ENCODE measurements around the gene CACHD1. TPM values are rescaled to one million over a fixed set of nuclear protein-coding genes. Genes with fewer than 3 reads are reported as not detected.

Gene CACHD1
- total RNA-seq, 1 donor from 2014 or later, result 12.1 TPM

GRCh38 chr1:64474133-64474532, 4.2 kb downstream of the CACHD1 start:
- no peaks in the 10 kb centered on the region for H3K36me3 ChIP-seq (ENCODE audit: control insufficient read depth, insufficient read depth, low read length)
- DNase-seq (ENCODE audit: low read depth), result no peak
- no peak overlapping the region for H3K4me3 ChIP-seq (ENCODE audit: low read depth, low read length)
- H3K27me3 ChIP-seq (ENCODE audit: control insufficient read depth, insufficient read depth, low read length), result peaks cover 1% of the 10 kb centered on the region
- TF ChIP-seq, protein P1, sequence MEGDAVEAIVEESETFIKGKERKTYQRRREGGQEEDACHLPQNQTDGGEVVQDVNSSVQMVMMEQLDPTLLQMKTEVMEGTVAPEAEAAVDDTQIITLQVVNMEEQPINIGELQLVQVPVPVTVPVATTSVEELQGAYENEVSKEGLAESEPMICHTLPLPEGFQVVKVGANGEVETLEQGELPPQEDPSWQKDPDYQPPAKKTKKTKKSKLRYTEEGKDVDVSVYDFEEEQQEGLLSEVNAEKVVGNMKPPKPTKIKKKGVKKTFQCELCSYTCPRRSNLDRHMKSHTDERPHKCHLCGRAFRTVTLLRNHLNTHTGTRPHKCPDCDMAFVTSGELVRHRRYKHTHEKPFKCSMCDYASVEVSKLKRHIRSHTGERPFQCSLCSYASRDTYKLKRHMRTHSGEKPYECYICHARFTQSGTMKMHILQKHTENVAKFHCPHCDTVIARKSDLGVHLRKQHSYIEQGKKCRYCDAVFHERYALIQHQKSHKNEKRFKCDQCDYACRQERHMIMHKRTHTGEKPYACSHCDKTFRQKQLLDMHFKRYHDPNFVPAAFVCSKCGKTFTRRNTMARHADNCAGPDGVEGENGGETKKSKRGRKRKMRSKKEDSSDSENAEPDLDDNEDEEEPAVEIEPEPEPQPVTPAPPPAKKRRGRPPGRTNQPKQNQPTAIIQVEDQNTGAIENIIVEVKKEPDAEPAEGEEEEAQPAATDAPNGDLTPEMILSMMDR (IDR thresholded peaks at IDR 0.05; ENCODE audit: insufficient read depth, low read length, poor library complexity, severe bottlenecking), result no peak

DNA sequence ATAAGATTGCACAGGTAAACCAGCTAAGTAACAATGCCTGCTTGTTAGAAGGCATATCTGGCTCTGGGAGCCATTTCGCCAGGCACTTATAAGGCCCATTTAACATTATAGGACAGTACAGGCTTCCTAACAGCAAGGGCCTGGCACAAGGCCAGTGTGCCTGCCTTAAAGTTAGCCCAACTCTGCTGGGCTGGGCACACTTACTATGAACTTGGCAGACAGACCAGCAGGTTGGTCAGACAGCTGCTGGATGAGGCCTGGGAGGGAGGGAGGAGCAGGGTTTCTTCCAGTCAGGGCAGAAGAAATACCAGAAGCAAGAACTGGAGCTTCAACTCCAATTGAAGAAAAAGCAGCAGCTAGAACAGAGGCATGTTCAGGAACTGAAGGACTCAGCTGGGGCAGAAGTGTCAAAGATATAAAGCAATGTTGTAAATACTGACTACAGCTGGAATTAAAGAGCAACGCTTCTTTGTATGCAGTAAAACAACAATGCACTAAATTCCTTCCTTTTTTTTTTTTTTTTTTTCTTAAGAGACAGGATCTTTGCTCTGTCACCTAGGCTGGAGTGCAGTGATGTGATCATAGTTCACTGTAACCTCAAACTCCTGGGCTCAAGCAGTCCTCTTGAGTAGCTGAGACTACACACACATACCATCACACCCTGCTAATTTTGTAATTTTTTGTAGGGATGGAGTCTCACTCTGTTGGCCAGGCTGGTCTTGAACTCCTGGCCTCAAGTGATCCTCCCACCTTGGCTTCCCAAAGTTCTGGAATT, 4.9 kb downstream of the CACHD1 start:
- no peak for DNase-seq (ENCODE audit: low read depth)
- no peaks in the 10 kb centered on the region for H3K27me3 ChIP-seq (ENCODE audit: control insufficient read depth, insufficient read depth, low read length)
- H3K36me3 ChIP-seq (ENCODE audit: control insufficient read depth, insufficient read depth, low read length), result no peaks in the 10 kb centered on the region
- H3K4me3 ChIP-seq (ENCODE audit: low read depth, low read length), result no peak overlapping the region
- TF ChIP-seq, protein P1 (IDR thresholded peaks at IDR 0.05; ENCODE audit: insufficient read depth, low read length, poor library complexity, severe bottlenecking), result no peak

- TF ChIP-seq, protein P1 (IDR thresholded peaks at IDR 0.05; ENCODE audit: insufficient read depth, low read length, poor library complexity, severe bottlenecking), result no peak
- DNase-seq (ENCODE audit: low read depth), result no peak
- Histone ChIP-seq H3K4me3 (ENCODE audit: low read depth, low read length) (no peak overlapping the region), H3K27me3 (ENCODE audit: control insufficient read depth, insufficient read depth, low read length) (no peaks in the 10 kb centered on the region), H3K36me3 (ENCODE audit: control insufficient read depth, insufficient read depth, low read length) (no peaks in the 10 kb centered on the region)
Observed at GRCh38 chr1:64476251-64476952, 6.5 kb downstream of the CACHD1 start.

DNA sequence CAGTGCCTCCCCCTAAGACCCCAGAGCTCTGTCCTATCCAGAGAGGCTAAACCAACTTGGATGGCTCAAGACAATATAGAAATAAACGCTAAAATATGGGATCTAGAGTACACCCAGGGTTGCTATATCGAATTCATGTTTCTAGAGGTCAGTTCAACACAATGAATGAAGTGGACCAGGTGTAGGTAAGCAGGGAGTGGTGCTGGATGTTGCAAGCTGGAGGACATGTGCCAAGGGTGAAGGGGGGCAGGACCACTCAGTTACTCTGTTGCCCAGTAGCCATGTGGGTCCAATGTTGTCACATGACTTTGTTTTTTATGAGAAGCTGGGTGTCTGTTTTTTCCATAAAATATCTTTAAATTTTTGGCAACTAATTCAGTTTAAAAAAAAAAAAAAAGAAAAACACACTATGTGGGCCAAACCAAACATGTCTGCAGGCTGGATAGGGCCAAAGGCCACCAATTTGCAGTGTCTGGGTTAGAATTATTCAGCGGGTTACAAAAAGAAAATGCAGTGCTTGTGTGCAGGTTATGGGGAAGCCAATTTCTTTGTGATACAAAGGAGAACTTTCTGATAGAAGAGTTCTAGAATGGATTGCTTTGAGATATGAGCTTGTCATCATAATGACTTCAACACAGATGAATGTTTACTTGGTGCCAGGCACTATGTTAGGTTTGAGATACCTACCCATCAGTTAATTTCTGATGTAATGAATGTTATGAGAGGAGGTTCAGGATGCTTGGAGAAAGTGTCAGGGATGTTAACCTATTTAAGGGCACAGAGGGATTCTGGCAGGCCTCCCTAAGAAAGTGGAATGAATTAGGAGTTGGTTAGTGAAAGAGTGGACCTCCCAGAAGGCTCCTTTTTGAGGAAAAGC, 8.9 kb downstream of the CACHD1 start:
- Histone ChIP-seq H3K27me3 (ENCODE audit: control insufficient read depth, insufficient read depth, low read length) (no peaks in the 10 kb centered on the region), H3K4me3 (ENCODE audit: low read depth, low read length) (no peak overlapping the region), H3K36me3 (ENCODE audit: control insufficient read depth, insufficient read depth, low read length) (no peaks in the 10 kb centered on the region)
- TF ChIP-seq, protein P1 (IDR thresholded peaks at IDR 0.05; ENCODE audit: insufficient read depth, low read length, poor library complexity, severe bottlenecking), result no peak
- DNase-seq (ENCODE audit: low read depth), result no peak

GRCh38 chr1:64479874-64480273, 9.9 kb downstream of the CACHD1 start:
- Histone ChIP-seq H3K27me3 (ENCODE audit: control insufficient read depth, insufficient read depth, low read length) (no peaks in the 10 kb centered on the region), H3K4me3 (ENCODE audit: low read depth, low read length) (no peak overlapping the region), H3K36me3 (ENCODE audit: control insufficient read depth, insufficient read depth, low read length) (no peaks in the 10 kb centered on the region)
- TF ChIP-seq, protein P1 (IDR thresholded peaks at IDR 0.05; ENCODE audit: insufficient read depth, low read length, poor library complexity, severe bottlenecking), result no peak
- DNase-seq (ENCODE audit: low read depth), result no peak

Data from kidney epithelial cell (primary cell).